Measurements from ENCODE around the gene ABCC3. TPM values are rescaled to one million over a fixed set of nuclear protein-coding genes. Genes with fewer than 3 reads are reported as not detected.

The ABCC3 gene, protein sequence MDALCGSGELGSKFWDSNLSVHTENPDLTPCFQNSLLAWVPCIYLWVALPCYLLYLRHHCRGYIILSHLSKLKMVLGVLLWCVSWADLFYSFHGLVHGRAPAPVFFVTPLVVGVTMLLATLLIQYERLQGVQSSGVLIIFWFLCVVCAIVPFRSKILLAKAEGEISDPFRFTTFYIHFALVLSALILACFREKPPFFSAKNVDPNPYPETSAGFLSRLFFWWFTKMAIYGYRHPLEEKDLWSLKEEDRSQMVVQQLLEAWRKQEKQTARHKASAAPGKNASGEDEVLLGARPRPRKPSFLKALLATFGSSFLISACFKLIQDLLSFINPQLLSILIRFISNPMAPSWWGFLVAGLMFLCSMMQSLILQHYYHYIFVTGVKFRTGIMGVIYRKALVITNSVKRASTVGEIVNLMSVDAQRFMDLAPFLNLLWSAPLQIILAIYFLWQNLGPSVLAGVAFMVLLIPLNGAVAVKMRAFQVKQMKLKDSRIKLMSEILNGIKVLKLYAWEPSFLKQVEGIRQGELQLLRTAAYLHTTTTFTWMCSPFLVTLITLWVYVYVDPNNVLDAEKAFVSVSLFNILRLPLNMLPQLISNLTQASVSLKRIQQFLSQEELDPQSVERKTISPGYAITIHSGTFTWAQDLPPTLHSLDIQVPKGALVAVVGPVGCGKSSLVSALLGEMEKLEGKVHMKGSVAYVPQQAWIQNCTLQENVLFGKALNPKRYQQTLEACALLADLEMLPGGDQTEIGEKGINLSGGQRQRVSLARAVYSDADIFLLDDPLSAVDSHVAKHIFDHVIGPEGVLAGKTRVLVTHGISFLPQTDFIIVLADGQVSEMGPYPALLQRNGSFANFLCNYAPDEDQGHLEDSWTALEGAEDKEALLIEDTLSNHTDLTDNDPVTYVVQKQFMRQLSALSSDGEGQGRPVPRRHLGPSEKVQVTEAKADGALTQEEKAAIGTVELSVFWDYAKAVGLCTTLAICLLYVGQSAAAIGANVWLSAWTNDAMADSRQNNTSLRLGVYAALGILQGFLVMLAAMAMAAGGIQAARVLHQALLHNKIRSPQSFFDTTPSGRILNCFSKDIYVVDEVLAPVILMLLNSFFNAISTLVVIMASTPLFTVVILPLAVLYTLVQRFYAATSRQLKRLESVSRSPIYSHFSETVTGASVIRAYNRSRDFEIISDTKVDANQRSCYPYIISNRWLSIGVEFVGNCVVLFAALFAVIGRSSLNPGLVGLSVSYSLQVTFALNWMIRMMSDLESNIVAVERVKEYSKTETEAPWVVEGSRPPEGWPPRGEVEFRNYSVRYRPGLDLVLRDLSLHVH (N-terminal part only)
- 28.3 and 250 TPM in 2 replicates for total RNA-seq

DNA sequence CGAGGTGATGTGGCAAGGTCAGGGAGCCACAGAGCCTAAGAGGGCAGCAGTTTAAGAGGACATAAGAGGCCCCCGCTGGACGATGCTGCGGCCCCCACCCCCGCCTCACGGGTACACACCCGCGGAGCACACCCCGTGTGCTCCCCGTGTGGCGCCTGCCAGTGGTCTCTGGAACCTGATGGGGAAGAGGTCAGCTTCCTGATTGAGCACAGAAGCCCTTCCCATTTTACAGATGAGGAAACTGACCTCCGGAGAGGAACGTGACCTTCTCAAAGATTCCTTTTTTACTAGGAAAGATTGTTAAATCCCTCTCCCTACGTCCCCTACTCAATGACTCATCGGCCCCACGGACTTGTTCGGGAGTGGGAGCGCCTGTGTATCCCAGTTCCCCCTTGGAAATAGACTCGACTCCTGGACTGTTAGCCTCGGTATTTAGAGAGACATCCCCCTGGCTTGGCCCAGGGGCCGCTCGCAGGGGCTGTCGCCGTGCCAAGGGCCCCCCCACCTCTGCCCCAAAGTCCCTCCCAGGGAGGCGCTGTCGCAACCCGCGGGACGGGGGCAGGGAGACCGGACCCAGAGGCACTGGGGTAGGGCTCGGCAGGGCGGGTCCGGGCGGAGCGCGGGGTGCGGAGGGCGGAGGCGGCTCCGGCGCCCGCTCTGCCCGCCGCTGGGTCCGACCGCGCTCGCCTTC, at the start of gene ABCC3:
Gene ABCC3 (plus strand): TSS at position 658 of the 691 bp plus-strand sequence. CDS start 56 bp downstream, outside the sequence.
- peak; percentile 48 for DNase-seq (ENCODE audit: low read depth)

DNA sequence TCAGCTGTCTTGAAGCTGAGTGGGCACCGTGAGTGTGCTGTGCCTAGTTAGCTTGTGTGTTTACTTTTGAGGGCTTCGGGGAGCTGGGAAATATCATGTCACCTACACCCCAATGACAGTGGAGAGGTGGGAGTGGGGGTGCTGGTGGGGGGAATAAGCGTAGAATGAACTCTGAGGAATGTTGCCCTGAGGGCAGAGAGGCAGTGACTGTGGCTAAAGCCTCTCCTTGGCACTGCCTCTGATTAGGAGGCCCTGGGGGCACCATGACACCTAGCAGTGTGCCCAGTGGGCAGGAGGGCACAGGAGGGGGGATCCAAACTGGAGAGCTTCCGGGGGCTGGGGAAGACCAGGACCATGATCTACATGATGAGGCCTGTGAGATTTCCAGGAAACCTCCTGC, 49.3 kb upstream of the ABCC3 start:
- DNase-seq (ENCODE audit: low read depth): peak; percentile 8

DNA sequence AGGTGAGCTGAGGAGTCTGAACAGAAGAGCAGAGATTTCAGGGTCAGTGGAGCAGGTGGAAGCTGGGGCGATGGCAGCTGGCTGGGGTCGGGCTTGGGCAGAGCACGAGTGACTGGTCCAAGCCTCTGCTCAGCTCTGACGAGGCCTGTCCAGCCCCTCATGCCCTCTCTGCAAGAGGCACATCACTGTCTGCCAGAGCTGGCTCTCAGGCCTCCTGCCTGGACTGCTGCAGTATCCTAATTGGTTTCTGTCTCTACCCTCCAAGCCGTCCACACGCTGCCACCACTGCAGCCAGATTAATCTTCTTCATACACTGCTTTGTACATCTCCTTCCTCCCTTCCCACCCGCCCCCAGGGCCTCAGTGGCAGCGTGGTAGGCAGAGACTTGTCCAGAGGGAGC, 48.8 kb upstream of the ABCC3 start:
- DNase-seq (ENCODE audit: low read depth): no peak

DNA sequence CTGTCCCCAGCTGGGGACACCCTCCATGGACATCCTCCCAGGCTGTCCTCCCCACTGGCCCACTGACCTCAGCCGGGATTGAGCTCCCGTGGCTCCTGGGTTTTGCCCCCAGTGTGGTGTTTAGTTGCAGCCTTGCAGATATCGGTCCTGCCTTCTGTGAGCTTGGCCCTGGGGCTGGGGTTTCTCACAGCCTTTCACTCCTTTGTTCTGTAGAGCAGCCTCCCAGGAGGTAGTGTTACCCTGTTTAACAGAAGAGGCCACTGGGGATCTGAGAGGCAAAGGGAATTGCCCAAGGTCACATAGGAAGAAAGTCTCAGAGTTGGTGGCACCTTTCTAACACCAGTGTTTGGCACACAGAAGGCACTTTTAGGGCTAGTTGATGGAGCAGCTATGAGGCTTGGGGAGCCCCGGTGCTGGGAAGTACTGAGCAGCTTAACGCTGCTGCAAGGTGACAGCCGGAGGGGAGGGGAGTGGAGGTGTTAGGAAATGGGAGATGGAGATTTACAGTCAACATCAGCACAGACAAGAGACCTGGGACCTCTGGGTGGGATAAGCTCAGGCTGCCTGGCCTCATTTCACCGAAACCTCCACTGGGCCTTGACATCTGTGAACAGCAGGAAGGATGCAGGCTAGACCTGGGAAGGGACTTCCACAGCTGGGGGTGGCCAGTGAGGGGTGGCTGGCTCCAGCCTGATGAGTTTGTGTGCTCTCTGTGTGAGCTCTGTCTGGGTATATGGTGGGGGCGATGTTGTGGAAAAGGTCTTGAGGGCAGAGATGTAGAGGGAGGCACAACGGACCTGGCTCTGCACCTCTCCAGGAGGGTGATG, 48.0 kb upstream of the ABCC3 start:
- DNase-seq (ENCODE audit: low read depth): no peak

DNA sequence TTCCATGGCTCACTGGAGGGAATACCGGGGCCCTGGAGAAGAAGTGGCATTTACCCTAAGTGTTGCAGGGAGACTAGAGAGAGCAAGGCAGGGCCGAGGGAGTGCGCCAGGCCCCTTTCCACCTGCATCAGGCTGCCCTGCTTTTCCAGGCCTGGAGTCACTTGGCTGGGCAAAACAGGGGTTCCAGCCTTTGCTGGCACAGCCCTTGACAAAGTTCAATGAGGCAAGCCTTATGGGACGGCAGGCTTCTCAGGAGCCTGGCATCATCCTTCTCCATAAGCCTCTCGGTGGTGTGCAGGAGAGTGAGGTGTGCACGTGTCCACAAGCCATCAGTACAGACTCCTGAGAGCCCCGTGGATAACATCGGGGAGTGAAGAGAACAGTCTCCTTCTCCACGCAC, 47.1 kb upstream of the ABCC3 start:
- no peak for DNase-seq (ENCODE audit: low read depth)

DNA sequence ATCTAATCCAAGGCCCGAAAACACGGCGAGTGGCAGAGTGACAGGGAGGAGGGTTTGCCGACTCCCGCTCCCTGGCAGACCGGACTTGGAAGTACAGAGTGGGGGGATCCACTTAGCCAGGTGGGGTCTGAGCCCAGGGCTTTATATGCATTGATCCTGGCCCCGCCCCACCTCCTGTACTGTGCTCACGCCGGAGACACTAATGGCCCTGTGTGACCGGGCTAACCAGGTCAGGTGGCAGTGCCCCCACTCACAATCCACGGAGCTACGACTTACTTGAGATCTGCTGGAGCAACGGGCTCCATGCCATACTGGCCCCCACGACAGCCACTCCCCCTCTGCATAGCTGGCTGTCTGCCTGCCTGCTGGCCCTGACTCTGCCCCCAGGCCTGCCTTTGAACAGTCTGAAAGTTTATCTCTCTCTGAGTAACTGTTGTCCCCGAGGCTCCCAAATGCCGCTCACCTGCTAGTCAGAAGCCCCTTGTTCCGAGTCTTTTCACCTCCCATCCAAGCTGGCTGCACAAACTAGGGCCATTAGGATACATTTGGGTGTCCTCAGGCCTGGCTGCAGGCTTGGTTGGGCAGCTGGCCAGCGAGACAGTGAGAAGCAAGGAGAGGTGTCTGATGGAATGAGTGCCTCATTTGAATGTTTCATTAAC, 46.2 kb upstream of the ABCC3 start:
- peak; percentile 10 for DNase-seq (ENCODE audit: low read depth)

DNA sequence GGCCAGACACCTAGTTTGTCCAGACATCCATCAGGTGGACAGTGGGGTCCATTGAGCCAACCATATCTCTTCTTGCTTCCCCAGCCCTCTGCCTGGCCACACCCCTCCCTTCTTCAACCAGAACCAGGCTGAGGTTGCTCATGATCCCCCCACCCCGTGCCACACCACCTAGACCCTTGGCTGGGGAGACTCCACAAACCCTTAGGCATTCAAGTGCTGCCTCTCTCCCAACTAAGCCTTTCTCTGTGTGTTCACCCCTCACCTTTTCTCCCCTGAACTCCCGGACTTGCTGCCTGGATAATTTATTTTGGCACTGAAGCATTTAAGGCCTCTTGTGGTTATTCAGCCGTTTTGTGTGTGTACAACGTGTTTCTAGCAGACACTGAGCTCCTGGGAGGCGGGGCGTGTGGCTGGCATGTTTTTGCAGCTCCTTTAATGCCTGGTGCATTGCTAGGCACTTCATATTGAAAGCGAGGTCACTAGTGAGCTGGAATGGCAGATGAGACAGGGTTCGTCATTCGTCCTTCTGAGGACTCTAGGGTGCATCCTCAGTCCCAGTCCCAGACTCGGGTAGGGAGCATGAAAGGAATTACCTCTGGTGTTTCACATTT, 45.5 kb upstream of the ABCC3 start:
- DNase-seq (ENCODE audit: low read depth): peak; percentile 83

DNA sequence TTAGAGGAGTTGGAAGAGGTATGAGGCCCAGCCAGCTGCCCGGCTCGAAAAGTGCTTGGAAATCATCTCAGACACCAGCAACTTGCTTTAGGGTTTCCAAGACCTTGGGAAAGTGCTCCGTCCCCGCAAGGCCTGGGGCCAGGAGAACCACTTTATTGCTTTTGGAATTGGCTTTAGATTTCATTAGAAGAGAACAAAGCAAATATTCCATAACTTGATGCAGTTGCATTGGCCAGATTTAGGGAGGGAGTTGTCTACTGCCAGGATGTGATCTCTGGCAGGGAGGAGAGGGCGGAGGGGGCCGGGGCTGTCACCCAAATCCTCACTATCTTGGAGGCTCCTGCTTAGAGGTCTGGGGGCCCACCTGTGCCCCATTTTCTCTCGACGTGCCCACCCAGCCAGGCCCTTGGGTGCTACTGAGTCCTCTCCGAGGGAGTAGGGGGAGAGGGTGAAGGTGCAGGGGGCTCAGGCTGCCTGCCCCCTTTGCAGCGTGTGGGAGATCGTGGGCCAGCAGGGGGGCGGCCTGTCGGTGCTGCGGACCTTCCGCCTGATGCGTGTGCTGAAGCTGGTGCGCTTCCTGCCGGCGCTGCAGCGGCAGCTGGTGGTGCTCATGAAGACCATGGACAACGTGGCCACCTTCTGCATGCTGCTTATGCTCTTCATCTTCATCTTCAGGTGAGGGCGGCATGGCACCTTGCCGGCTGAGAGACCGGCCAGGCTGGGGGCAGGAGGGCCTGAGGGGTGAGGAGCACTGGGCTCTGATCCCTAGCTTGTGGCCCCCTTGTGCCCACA, 43.5 kb upstream of the ABCC3 start:
- no peak for DNase-seq (ENCODE audit: low read depth)

DNA sequence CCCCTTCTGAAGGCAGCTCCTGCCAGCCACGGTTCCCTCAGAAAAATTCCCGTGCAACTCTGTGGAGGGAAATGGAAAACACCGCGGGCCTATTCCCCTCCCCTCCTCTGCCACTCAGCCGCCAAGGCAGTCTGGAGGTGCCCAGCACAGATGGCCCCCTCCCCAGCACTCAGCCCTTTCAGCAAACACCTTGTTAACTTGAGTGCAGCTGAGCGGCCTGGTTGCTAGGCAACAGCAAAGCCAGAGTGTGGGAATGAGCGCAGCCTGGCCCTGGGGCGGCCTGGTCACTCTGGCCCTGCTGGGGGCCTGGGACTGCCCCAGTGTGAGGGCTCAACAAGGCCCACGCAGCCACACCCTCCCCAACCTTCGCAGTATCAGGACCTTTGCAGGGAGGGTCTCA, 41.4 kb upstream of the ABCC3 start:
- DNase-seq (ENCODE audit: low read depth): peak; percentile 72

DNA sequence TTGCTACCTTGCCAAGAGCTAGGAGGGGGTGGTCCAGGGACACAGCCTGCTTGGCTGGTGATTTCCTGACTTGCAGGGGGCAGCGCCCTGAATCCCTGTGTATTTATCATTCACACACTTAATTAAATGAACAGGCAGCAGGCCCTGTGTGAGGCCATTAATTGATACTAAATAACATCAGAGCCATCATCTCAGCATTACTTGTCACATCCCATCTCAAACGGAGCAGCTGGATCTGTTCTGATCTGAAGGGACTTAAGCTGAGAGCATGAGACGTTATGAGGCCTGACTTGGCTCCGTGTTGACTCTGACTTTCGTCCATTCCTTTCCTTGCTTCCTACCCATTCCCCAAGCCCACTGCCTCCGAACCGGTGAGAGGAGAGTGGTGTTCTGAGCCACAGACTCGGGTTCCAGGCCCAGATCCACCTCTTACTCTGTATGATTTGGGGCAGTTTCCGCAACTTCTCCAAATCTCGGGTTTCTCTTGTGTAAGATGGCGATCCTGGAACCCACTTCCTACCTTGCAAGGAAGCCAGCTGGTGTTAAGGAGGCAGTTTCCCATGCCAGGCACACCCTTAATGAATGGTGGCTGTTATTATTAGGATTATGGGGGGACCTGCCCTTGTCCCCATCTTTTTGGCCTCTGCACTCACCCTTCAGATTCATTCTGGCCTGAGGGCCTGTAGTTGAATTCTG, 40.4 kb upstream of the ABCC3 start:
- no peak for DNase-seq (ENCODE audit: low read depth)

DNA sequence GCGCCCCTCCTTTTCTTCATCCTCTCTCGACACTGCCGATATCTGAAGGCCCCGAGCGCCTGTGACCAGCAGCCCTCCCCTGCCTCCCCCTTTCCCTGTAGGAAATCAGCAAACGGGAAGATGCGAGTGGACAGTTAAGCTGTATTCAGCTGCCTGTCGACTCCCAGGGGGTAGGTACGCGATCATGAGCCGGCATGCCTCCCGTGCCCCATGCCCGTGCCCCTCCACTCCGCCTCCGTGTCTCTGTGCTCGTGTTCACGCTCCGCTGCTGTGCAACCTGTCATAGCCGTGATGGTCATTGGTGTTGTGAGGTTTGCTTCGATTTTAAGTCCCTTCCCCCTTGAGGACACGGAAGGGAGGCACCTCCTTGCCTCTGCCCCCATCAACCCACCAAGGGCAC, 39.8 kb upstream of the ABCC3 start:
- no peak for DNase-seq (ENCODE audit: low read depth)

DNA sequence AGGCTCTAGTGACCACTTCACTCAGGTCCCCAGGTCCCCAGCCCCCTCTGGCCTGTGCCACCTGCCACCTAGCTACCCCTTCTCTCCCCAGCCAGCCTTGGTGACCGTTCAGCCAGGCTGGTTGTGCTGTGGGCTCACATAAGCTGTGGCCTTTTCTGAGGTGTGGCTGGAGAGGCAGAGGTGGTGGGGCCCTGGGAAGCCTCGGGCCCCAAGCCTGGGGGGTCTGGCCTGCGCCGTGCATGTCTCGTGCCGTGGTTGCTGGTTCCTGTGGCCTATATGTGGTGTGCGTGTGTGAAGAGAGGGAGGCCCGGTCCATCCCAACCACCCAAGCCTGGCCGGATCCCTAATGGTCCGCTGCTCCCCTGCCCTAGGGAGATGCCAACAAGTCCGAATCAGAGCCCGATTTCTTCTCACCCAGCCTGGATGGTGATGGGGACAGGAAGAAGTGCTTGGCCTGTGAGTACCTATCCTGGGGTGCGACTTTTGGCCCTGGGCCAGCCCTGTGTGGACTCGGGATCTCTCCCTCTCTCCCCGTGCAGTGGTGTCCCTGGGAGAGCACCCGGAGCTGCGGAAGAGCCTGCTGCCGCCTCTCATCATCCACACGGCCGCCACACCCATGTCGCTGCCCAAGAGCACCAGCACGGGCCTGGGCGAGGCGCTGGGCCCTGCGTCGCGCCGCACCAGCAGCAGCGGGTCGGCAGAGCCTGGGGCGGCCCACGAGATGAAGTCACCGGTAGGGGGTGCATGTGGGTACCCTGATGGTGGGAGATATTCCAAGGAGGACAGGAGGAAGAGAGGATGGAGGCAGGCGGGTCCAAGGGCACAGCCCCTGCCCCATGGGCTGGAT, 38.3 kb upstream of the ABCC3 start:
- no peak for DNase-seq (ENCODE audit: low read depth)

DNA sequence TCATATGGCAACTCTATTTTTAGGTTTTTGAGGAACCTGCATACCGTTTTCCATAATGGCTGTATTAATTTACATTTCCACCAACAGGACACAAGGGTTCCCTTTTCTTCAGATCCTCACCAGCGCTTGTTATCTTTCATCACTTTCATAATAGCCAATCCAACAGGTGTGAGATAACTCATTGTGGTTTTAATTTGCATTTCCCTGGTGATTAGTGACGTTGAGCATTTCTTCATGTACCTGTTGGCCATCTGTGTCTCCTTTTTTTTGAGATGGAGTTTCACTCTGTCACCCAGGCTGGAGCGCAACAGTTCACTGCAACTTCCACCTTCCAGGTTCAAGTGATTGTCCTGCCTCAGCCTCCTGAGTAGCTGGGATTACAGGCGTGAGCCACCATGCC, 36.2 kb upstream of the ABCC3 start:
- no peak for DNase-seq (ENCODE audit: low read depth)

DNA sequence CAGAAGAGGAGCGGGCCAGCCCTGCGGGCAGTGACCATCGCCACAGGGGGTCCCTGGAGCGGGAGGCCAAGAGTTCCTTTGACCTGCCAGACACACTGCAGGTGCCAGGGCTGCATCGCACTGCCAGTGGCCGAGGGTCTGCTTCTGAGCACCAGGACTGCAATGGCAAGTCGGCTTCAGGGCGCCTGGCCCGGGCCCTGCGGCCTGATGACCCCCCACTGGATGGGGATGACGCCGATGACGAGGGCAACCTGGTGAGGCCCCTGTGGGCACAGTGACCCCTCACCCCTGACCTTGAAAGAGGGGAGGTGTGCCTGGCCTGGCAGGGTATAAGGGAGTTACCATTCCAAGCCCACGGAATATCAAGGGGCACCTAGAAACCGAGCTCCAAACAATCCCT, 35.1 kb upstream of the ABCC3 start:
- DNase-seq (ENCODE audit: low read depth): no peak

DNA sequence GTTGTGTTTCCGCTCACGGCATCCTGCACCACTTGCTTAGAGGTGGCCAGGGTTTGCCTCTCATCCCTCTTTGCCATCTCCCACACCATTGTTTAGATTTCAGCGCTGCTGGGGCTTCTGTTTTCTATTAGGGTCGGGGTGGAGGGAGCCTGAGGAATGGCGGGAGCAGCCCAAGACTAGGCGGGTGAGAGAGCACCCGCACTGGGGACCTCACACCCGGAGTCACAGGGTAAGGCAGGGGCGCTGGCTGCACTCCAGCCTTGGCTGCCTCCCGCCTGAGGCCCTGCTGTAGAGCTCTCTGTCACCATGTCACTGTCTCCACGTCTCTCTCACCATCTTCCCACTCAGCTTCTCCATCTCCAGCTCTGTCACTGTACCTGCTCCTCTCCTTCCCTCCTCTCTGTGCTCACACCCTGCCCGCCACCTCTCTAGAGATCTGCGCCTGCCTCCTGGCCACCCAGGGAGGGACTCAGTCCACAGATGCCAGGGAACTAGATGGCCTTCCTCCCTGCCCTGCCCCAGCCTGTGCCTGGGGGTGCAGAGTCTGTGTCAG, 32.8 kb upstream of the ABCC3 start:
- DNase-seq (ENCODE audit: low read depth): no peak

DNA sequence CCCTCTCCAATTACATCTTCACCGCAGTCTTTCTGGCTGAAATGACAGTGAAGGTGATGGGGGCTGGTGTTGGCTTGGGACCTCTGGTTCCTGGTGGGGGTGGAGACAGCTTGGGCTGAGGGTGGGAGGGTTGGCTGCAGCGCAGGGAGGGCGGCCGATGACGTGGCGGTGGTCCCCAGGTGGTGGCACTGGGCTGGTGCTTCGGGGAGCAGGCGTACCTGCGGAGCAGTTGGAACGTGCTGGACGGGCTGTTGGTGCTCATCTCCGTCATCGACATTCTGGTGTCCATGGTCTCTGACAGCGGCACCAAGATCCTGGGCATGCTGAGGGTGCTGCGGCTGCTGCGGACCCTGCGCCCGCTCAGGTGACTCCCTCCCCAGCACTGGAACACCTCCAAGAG, 31.8 kb upstream of the ABCC3 start:
- DNase-seq (ENCODE audit: low read depth): no peak

DNA sequence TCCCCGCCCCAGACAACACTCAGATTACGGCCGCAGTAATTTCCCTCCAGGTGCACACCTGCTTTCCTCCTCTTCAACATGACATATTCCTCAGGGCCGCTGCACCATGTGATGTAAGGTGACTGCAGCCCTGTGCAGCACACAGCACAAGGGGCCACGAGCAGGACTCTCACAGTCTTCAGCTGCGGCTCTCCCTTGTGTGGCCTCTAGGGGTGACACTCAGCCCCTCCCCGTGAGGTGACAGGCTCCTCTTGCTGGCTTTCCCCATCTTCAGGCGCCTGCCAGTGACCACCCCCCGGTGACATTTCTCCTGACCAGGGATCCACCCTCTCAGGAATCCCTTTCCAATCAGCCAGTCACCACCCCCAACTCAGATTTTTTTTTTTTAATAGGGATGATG, 31.3 kb upstream of the ABCC3 start:
- no peak for DNase-seq (ENCODE audit: low read depth)

Data from renal cortical epithelial cell (primary cell).